HCT116 (cell line): ENCODE measurements around the gene DHH.

Source experiments
- ATF3 ChIP-seq: IDR thresholded peaks from 2 replicates; pipeline ENCODE4 v1.6.1; 2012
- CBX3 ChIP-seq: IDR thresholded peaks from 2 replicates; pipeline ENCODE4 v1.6.1; 2012; ENCODE audit warnings: low read depth
- CEBPB ChIP-seq: IDR thresholded peaks from 2 replicates; pipeline ENCODE4 v1.6.1; 2012; ENCODE audit warnings: low read depth
- CTCF ChIP-seq, 3 experiments: fragments of 200-600 bp in 1 of 3; sonication (generic) in 1 of 3; IDR thresholded peaks in 2 of 3; conservative IDR thresholded peaks in 1 of 3; 2 replicates each; pipeline ENCODE4 v1.5.1; 2012 to 2017; ENCODE audit warnings: low read depth in 2 of 3, low read length in 2 of 3, antibody characterized with exemption in 1 of 3, borderline replicate concordance in 1 of 3, control low read depth in 1 of 3, mild to moderate bottlenecking in 1 of 3, mixed read lengths in 1 of 3, mixed run types in 1 of 3, moderate library complexity in 1 of 3; ENCODE audit not compliant: insufficient read depth in 1 of 3
- EGR1 ChIP-seq: IDR thresholded peaks from 2 replicates; pipeline ENCODE4 v1.6.1; 2012; ENCODE audit warnings: low read depth
- EZH2 ChIP-seq: fragments of 200-600 bp; sonication (generic); IDR thresholded peaks from 2 replicates; pipeline ENCODE4 v1.6.1; 2017; ENCODE audit warnings: antibody characterized with exemption, mixed run types
- EZH2phosphoT487 ChIP-seq: fragments of 200-600 bp; IDR thresholded peaks from 2 replicates; pipeline ENCODE4 v1.6.1; 2018; ENCODE audit warnings: antibody characterized with exemption, borderline replicate concordance
- MAX ChIP-seq: IDR thresholded peaks from 2 replicates; pipeline ENCODE4 v1.6.1; 2012
- POLR2A ChIP-seq: IDR thresholded peaks from 2 replicates; pipeline ENCODE4 v1.7.0; 2011; ENCODE audit warnings: borderline replicate concordance; ENCODE audit not compliant: insufficient read depth, insufficient read length; ENCODE audit errors: extremely low read depth
- POLR2AphosphoS5 ChIP-seq: IDR thresholded peaks from 2 replicates; pipeline ENCODE4 v1.6.1; 2011; ENCODE audit warnings: mild to moderate bottlenecking, low read depth, low read length, moderate library complexity
- REST ChIP-seq: IDR thresholded peaks from 2 replicates; pipeline ENCODE4 v1.6.1; 2012; ENCODE audit warnings: low read depth
- TCF7L2 ChIP-seq: IDR thresholded peaks from 2 replicates; pipeline ENCODE4 v1.7.0; 2011; ENCODE audit warnings: borderline replicate concordance, inconsistent platforms; ENCODE audit not compliant: insufficient read depth, insufficient read length; ENCODE audit errors: extremely low read depth
- ZFX ChIP-seq: fragments of 450-650 bp; IDR thresholded peaks from 2 replicates; pipeline ENCODE4 v1.6.1; 2017

GRCh38 chr12:49130151-49131050, 35.8 kb upstream of the DHH start:
- TF ChIP-seq POLR2A (no peak), CTCF (IDR thresholded peaks at IDR 0.05 in 2 of 3, conservative IDR thresholded peaks at IDR 0.05 in 1 of 3; ENCODE audit: borderline replicate concordance in 1 of 3, insufficient read depth in 1 of 3, low read depth in 2 of 3, low read length in 2 of 3) (peak; percentile 62 to 94 (median 89)), EZH2 (no peak), TCF7L2 (peak; percentile 80), CEBPB (no peak), ZFX (no peak), CBX3 (no peak; the same call in 1 of the 2 replicates), EGR1 (peak; percentile 98), EZH2phosphoT487 (no peak), MAX (peak; percentile 98), REST (no peak), POLR2AphosphoS5 (peak; percentile 65; the same call in 1 of the 2 replicates), ATF3 (no peak)
